ENCODE results near the gene EPHA6. TPM values are rescaled to one million over a fixed set of nuclear protein-coding genes. Genes with fewer than 3 reads are reported as not detected.

The EPHA6 gene
- total RNA-seq, 4 donors from 2014 or later = 0.60 to 3.8 (median 3.0) TPM

DNA sequence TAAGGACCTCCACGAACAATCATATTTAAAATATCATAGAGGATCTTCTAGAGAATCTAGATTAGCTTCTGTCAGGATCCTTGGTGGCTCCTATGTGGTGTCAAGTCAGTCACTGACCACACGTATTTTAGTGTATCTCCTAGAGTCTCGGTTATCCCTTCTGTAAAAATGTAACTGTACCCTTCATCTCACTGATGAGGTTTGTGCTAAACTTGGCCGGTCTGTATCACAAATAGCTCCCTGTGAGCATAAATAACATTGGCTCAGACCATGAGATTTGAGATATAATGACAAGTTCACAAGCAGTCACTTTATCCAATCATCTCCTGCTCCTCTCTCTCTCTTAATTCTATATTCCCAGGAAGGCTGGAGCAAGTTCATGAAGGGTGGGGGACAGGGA is 856.6 kb downstream of the EPHA6 start:
- TF ChIP-seq, protein P1, sequence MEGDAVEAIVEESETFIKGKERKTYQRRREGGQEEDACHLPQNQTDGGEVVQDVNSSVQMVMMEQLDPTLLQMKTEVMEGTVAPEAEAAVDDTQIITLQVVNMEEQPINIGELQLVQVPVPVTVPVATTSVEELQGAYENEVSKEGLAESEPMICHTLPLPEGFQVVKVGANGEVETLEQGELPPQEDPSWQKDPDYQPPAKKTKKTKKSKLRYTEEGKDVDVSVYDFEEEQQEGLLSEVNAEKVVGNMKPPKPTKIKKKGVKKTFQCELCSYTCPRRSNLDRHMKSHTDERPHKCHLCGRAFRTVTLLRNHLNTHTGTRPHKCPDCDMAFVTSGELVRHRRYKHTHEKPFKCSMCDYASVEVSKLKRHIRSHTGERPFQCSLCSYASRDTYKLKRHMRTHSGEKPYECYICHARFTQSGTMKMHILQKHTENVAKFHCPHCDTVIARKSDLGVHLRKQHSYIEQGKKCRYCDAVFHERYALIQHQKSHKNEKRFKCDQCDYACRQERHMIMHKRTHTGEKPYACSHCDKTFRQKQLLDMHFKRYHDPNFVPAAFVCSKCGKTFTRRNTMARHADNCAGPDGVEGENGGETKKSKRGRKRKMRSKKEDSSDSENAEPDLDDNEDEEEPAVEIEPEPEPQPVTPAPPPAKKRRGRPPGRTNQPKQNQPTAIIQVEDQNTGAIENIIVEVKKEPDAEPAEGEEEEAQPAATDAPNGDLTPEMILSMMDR (IDR thresholded peaks at IDR 0.05) = no peak
- TF ChIP-seq POLR2AphosphoS5 (IDR thresholded peaks at IDR 0.05) = no peak
- TF ChIP-seq POLR2A (IDR thresholded peaks at IDR 0.05) = no peak
- no peak for TF ChIP-seq EP300 (IDR thresholded peaks at IDR 0.05; ENCODE audit: low read depth)
- Histone ChIP-seq H3K9me3 (no peaks in the 10 kb centered on the region), H3K4me1 (no peaks in the 10 kb centered on the region), H3K36me3 (no peaks in the 10 kb centered on the region), H3K4me3 (no peak overlapping the region), H3K27me3 (no peaks in the 10 kb centered on the region), H3K27ac (no peak overlapping the region)
- no peak for DNase-seq
- WGBS, 2 donors (ENCODE audit: low coverage in 1 of 2) = 78 to 100% methylated on average over 2 to 4 of the region's 4 CpGs
- in situ Hi-C loops (cut with MboI; ENCODE audit: low pct_ligation_motif_present in 1 of 4, low pct_unique_long_range_greater_than_20kb in 1 of 4, low sequenced_read_pairs in 3 of 4) = no loop called here
- intact Hi-C loops (cut with DNase I; ENCODE audit: low total_unique reads) = no loop called here

DNA sequence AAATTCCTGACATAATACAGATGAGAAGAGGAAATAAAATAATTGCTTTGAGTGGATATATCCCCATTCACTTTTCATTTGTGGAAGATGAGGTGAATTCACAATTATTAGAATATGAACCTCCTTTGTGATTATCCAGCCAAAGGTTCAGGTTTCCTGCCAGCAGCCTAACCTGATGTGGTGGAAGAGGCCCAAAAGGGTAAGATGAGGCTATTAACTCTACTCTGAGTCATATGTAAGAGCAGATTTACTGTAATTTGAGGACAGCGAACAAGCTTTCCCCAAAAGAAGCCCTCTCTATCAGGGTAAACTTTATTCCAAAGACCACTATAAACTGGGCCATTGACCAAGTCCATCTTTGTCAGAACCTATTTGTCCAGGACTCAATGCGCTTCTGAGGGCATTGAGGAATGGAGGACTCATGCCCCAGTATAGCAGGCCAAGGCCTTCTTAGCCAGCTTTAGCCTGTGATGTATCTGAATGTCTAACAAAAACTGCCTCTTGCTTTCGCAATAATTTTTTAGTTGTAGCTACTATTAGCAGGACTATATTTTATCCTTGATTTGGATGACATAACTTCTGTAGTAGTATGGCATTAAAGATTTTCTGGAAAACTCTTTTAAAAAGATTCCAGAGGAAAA is 859.1 kb downstream of the EPHA6 start:
- TF ChIP-seq EP300 (IDR thresholded peaks at IDR 0.05; ENCODE audit: low read depth) (no peak), POLR2AphosphoS5 (IDR thresholded peaks at IDR 0.05) (no peak), POLR2A (IDR thresholded peaks at IDR 0.05) (no peak)
- TF ChIP-seq, protein P1 (IDR thresholded peaks at IDR 0.05) = no peak
- 82 to 100% methylated on average over 1 to 3 of the region's 3 CpGs for WGBS, 2 donors (ENCODE audit: low coverage in 1 of 2)
- H3K9me3 ChIP-seq = no peaks in the 10 kb centered on the region
- intact Hi-C loops (cut with DNase I; ENCODE audit: low total_unique reads) = no loop called here
- H3K27ac ChIP-seq = no peak overlapping the region
- in situ Hi-C loops (cut with MboI; ENCODE audit: low pct_ligation_motif_present in 1 of 4, low pct_unique_long_range_greater_than_20kb in 1 of 4, low sequenced_read_pairs in 3 of 4) = no loop called here
- no peak for DNase-seq
- H3K4me3 ChIP-seq = no peak overlapping the region
- H3K27me3 ChIP-seq = no peaks in the 10 kb centered on the region
- H3K36me3 ChIP-seq = no peaks in the 10 kb centered on the region
- no peaks in the 10 kb centered on the region for H3K4me1 ChIP-seq

DNA sequence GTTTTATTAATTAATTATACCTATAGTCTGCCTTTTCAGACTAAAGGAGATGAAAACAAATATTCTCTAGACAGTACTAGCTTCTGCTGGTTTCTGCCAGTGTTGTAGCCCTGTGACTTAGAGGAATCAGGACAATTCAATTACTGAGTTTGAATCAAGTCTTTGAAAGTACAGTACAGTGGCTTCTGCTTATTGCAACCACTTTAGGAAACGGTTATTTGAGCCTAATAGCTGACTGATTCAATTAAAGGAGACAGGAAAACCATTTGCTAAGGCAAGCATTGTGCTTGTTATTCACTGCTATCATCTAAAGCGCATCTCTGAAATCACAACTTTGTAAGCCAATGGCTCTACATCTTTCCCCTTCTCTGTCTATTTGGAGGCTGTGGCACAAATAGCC is 860.1 kb downstream of the EPHA6 start:
- intact Hi-C loops (cut with DNase I; ENCODE audit: low total_unique reads) (no loop called here), in situ Hi-C loops (cut with MboI; ENCODE audit: low pct_ligation_motif_present in 1 of 4, low pct_unique_long_range_greater_than_20kb in 1 of 4, low sequenced_read_pairs in 3 of 4) (no loop called here)
- H3K27ac ChIP-seq = no peak overlapping the region
- no peaks in the 10 kb centered on the region for H3K4me1 ChIP-seq
- no peaks in the 10 kb centered on the region for H3K36me3 ChIP-seq
- TF ChIP-seq POLR2AphosphoS5 (IDR thresholded peaks at IDR 0.05) (no peak), POLR2A (IDR thresholded peaks at IDR 0.05) (no peak), EP300 (IDR thresholded peaks at IDR 0.05; ENCODE audit: low read depth) (no peak)
- TF ChIP-seq, protein P1 (IDR thresholded peaks at IDR 0.05) = no peak
- WGBS, 2 donors (ENCODE audit: low coverage in 1 of 2) = 75 to 82% methylated on average over 2 of the region's 2 CpGs
- H3K27me3 ChIP-seq = no peaks in the 10 kb centered on the region
- no peak for DNase-seq
- no peaks in the 10 kb centered on the region for H3K9me3 ChIP-seq
- H3K4me3 ChIP-seq = no peak overlapping the region

DNA sequence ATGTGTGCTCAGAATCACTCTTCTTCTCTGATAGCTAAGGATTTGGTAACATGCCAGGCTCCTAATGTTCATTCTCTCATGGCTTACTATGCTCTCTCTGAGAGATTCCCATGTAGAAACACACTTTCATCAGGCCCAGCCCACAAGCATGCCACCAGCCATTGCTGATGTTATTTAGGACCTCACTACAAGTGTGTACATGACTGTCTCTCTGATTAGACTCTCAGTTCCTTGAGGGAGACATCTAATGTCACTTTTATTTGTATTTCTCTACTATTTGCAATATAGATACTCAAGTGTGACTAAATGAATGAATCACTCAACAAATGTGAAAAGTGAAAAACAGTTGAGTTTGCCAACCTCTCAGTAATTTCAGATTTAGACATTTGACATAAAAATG is 865.8 kb downstream of the EPHA6 start:
- H3K36me3 ChIP-seq = no peaks in the 10 kb centered on the region
- no peak for DNase-seq
- intact Hi-C loops (cut with DNase I; ENCODE audit: low total_unique reads) = no loop called here
- H3K9me3 ChIP-seq = no peaks in the 10 kb centered on the region
- H3K4me1 ChIP-seq = no peaks in the 10 kb centered on the region
- no peak for TF ChIP-seq EP300 (IDR thresholded peaks at IDR 0.05; ENCODE audit: low read depth)
- TF ChIP-seq POLR2AphosphoS5 (IDR thresholded peaks at IDR 0.05) = no peak
- H3K27ac ChIP-seq = no peak overlapping the region
- in situ Hi-C loops (cut with MboI; ENCODE audit: low pct_ligation_motif_present in 1 of 4, low pct_unique_long_range_greater_than_20kb in 1 of 4, low sequenced_read_pairs in 3 of 4) = loop anchor here in 1 of 4 donors (25.0 kb wide), 1 partner anchor 818 kb away; no protein-coding TSS in a partner anchor
- no peaks in the 10 kb centered on the region for H3K27me3 ChIP-seq
- no peak overlapping the region for H3K4me3 ChIP-seq

DNA sequence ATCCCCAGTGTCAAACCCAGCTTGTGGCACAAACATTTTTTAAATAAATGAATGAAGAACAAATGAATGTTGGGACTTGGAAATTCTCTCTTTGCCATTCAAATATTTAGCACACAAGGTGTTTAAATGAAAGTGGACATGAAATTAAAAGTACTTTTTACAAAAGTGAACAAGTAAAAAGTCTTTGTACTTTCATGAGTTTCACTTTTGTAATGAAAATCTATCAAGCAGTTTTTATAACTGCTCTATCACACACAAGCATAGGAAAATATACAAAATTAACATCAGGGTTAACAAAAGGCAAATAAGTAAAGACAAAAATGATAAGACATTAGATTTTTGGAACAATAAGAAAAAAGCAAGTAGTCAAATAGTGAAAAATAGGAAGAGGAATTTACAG is 866.3 kb downstream of the EPHA6 start:
- in situ Hi-C loops (cut with MboI; ENCODE audit: low pct_ligation_motif_present in 1 of 4, low pct_unique_long_range_greater_than_20kb in 1 of 4, low sequenced_read_pairs in 3 of 4) = loop anchor here in 1 of 4 donors (25.0 kb wide), 1 partner anchor 818 kb away; no protein-coding TSS in a partner anchor
- no peak overlapping the region for H3K4me3 ChIP-seq
- H3K36me3 ChIP-seq = no peaks in the 10 kb centered on the region
- intact Hi-C loops (cut with DNase I; ENCODE audit: low total_unique reads) = no loop called here
- DNase-seq = no peak
- H3K27ac ChIP-seq = no peak overlapping the region
- H3K9me3 ChIP-seq = no peaks in the 10 kb centered on the region
- H3K4me1 ChIP-seq = no peaks in the 10 kb centered on the region
- no peaks in the 10 kb centered on the region for H3K27me3 ChIP-seq
- TF ChIP-seq POLR2AphosphoS5 (IDR thresholded peaks at IDR 0.05) = no peak
- TF ChIP-seq, protein P1 (IDR thresholded peaks at IDR 0.05) = no peak
- TF ChIP-seq POLR2A (IDR thresholded peaks at IDR 0.05) = no peak
- TF ChIP-seq EP300 (IDR thresholded peaks at IDR 0.05; ENCODE audit: low read depth) = no peak

Data from transverse colon (tissue), 4 donors.